Right lobe of liver (tissue), 6 donors: ENCODE data around the gene THADA. TPM values are rescaled to one million over a fixed set of nuclear protein-coding genes. Genes with fewer than 3 reads are reported as not detected.

Experiments used
- ATAC-seq, 4 donors: fragments of 200-7000 bp; cut with Tn5 transposase; one replicate each; pipeline ENCODE4 v1.9.1; 2020; ENCODE audit warnings: mild to moderate bottlenecking in 4 of 4, moderate library complexity in 4 of 4
- DNase-seq, 3 donors: peaks; one replicate each; pipeline ENCODE4 v3.0.0-alpha.2; 2020
- H3K27ac ChIP-seq, 3 donors: fragments of 200-600 bp; one replicate each; pipeline ENCODE4 v1.8.0; 2022
- H3K27me3 ChIP-seq, 2 donors: fragments of 200-600 bp; one replicate each; pipeline ENCODE4 v1.8.0; 2022
- H3K36me3 ChIP-seq, 4 donors: fragments of 200-600 bp; sonication (generic) in 1 of 4; one replicate each; pipeline versions ENCODE4 v1.5.1 to v1.8.0; 2017 to 2022; ENCODE audit warnings: control low read depth in 1 of 4
- H3K4me1 ChIP-seq, 4 donors: fragments of 200-600 bp; sonication (generic) in 1 of 4; one replicate each; pipeline versions ENCODE4 v1.5.1 to v1.8.0; 2017 to 2022; ENCODE audit warnings: control low read depth in 1 of 4
- H3K4me3 ChIP-seq, 3 donors: fragments of 200-600 bp; one replicate each; pipeline ENCODE4 v1.8.0; 2022
- H3K9me3 ChIP-seq, 4 donors: fragments of 200-600 bp; sonication (generic) in 1 of 4; one replicate each; pipeline versions ENCODE4 v1.5.1 to v1.8.0; 2017 to 2022; ENCODE audit warnings: control low read depth in 1 of 4
- POLR2A ChIP-seq: fragments of 450-650 bp; IDR thresholded peaks from one replicate; pipeline ENCODE4 v1.6.1; 2017; ENCODE audit warnings: antibody characterized with exemption, mild to moderate bottlenecking
- whole genome bisulfite sequencing: methylation state at CpG from one replicate; pipeline ENCODE4 v1.1.6; 2018; ENCODE audit warnings: low coverage, low lambda C conversion rate; ENCODE audit not compliant: insufficient coverage; ENCODE audit errors: missing lambda C conversion rate; 5-methylcytosine and 5-hydroxymethylcytosine counted together
- intact Hi-C, 2 donors: fragments of 100-400 bp; cut with DNase I; formaldehyde crosslinking; loops; one replicate each; pipeline versions ENCODE4 v1.11.2 to v1.14.1; 2022
- total RNA-seq, 6 experiments: library from RNA; depleted of rRNA in 2 of 6; stranded (reverse); fragments of >200 nt in 2 of 6; fragmentation: NEBNext Ultra II Directional in 3 of 6; extraction: Animal tissue kit (Norgen Biotek cat#: 25700) in 3 of 6; gene quantifications; one replicate each; pipeline versions ENCODE4 v1.1.0 to v1.2.4, GENCODE V29; 2016 to 2023
- TF ChIP-seq, protein P1 (sequence below), 4 donors: fragments of 200-600 bp in 3 of 4; fragments of 450-650 bp in 1 of 4; IDR thresholded peaks; one replicate each; pipeline versions ENCODE4 v1.5.1 to v1.8.0; 2016 to 2022; ENCODE audit warnings: antibody characterized with exemption in 4 of 4, mild to moderate bottlenecking in 2 of 4
- donor health status: DM: no; HTN: yes; CAD: no.
- donor health status: DM: no; HTN: no; CAD: no.
- donor health status: DM: no; HTN: no; CAD: no.
- donor health status: DM: no; HTN: yes; CAD: no.
- donor health status: DM: no; HTN: yes; CAD: no.

THADA gene
- total RNA-seq, 6 experiments from 2014 or later = 12.2 to 21.6 (median 14.0) TPM

DNA sequence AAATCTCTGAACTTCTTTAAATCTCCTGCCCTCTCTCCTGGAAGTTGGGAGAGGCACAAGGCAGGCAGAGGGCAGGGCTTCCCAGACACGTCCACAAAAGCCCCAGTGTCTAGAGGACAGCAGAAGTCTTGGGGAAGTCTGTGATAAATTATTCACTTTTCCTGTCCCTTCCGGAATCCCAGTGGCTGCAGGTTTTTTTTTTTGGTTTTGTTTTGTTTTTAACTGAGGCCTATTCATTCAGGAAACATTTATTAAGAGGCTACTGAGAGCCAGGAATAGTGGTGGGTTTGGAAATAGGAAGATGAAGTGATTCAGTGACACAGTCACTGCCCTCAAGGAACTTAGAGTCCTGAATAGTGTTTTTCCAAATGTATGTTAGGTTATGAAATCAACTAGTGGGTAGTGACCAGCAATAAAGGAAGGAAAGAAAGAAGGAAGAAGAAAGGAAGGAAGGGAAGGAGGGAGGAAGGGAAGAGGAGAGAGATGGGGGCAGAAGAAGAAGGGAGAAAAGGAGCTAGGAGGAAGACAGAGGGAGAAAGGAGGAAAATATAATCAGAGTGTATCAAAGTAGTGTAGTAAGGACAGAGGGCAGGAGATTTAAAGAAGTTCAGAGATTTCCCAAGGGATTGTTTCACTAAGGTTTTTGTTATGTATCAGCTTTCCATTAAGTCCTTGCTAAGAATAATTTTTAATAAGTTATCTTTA, 270.6 kb downstream of the THADA start:
- Histone ChIP-seq H3K27ac (peak overlapping the region in 1 of 3 donors; percentile 2), H3K36me3 (no peaks in the 10 kb centered on the region), H3K4me3 (no peak overlapping the region), H3K9me3 (no peaks in the 10 kb centered on the region), H3K27me3 (no peaks in the 10 kb centered on the region), H3K4me1 (no peaks in the 10 kb centered on the region)
- ATAC-seq (peak; percentile 59 to 82 (median 76)), DNase-seq (no peak)
- TF ChIP-seq, protein P1, sequence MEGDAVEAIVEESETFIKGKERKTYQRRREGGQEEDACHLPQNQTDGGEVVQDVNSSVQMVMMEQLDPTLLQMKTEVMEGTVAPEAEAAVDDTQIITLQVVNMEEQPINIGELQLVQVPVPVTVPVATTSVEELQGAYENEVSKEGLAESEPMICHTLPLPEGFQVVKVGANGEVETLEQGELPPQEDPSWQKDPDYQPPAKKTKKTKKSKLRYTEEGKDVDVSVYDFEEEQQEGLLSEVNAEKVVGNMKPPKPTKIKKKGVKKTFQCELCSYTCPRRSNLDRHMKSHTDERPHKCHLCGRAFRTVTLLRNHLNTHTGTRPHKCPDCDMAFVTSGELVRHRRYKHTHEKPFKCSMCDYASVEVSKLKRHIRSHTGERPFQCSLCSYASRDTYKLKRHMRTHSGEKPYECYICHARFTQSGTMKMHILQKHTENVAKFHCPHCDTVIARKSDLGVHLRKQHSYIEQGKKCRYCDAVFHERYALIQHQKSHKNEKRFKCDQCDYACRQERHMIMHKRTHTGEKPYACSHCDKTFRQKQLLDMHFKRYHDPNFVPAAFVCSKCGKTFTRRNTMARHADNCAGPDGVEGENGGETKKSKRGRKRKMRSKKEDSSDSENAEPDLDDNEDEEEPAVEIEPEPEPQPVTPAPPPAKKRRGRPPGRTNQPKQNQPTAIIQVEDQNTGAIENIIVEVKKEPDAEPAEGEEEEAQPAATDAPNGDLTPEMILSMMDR (IDR thresholded peaks at IDR 0.05) = no peak
- TF ChIP-seq POLR2A = no peak
- 58% methylated on average over 2 of the region's 2 CpGs for WGBS
- intact Hi-C loops = no loop called here

DNA sequence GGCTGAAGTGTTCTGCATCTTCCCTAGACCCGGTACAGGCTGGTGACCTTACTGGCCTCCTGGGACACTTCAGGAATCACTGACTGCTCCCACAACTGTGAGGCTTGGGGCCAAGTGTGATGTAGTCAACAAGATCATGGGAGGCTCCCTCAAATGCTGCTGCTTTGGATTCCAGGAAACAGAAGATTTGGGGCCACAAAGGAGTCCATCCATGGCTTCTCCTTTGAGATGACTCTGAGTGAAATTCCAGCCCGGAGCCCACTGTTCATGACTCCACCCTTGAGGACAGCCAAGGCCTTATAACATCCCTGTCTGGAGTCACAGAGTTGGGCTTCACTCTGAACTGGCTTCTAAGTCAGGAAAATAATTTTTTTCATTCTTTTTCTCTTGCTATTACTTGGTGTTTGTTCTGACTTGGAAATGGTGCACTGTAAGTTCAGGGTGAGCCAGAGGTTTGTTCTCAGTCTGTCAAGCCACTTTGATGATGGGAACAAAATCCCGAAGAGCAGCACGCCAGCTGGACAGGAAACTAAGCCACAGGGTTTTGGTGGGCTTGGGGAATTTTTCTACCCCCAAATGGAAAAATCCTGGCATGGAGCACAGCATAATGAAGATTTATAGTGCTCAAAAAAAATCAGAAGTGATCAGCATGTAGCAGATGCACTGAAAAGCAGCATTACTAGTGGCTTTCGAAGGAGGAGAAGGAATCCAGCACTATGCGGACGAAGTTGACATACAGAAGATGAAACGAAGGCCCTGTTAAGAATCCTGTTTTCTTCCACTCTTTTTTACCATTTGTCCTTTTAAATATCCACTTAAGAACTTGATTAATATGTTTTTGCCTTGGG, 271.4 kb downstream of the THADA start:
- Histone ChIP-seq H3K4me1 (no peaks in the 10 kb centered on the region), H3K27ac (peak overlapping the region in 1 of 3 donors; percentile 2), H3K27me3 (no peaks in the 10 kb centered on the region), H3K36me3 (no peaks in the 10 kb centered on the region), H3K9me3 (no peaks in the 10 kb centered on the region), H3K4me3 (no peak overlapping the region)
- peak in 2 of 4 donors; percentile 8 to 14 for ATAC-seq
- WGBS = 66% methylated on average over 7 of the region's 8 CpGs
- no peak for DNase-seq
- no peak for TF ChIP-seq POLR2A
- TF ChIP-seq, protein P1 (IDR thresholded peaks at IDR 0.05) = no peak
- intact Hi-C loops = no loop called here

DNA sequence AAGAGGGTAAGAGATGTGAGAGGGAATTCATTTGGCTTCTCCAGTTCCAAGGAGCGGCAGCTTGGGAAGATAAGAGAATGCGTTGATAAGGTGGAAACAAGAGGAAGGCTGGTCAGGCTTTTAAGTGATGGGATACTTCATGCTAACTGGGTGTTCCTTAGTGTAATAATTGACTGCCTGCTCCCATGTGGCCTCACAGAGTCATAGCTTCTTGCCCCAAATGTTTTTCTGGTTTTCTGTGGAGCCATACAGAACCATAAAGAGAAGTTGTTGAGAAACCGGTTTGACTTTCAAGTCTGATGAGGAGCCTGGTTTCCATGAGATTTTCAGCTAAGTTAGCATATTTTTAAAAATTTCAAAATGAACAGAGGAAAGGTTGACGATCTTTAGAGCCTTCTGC, 272.0 kb downstream of the THADA start:
- intact Hi-C loops = no loop called here
- ATAC-seq = no peak
- WGBS = 62% methylated on average over 4 of the region's 4 CpGs
- TF ChIP-seq, protein P1 (IDR thresholded peaks at IDR 0.05) = no peak
- DNase-seq = no peak
- Histone ChIP-seq H3K36me3 (no peaks in the 10 kb centered on the region), H3K27me3 (no peaks in the 10 kb centered on the region), H3K4me1 (no peaks in the 10 kb centered on the region), H3K9me3 (no peaks in the 10 kb centered on the region), H3K27ac (no peak overlapping the region), H3K4me3 (no peak overlapping the region)

DNA sequence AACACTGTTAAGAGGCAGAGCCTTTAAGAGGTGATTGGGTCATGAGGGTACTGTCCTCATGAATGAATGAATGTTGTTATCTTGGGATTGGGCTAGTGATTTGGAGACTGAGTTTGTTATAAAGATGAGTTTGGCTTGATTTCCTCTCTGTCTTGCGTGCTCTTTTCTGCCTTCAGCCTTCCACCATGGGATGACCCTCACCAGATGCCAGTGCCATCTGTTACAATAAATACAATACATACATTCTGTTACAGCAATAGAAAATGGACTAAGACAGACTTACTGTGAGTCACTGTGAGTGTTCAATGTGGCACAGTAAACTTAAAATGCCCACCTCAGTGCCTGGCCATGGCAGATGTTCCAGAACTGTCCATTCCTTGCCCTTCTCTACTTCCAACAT, 274.4 kb downstream of the THADA start:
- 86% methylated on average over 1 of the region's 1 CpG for WGBS
- TF ChIP-seq, protein P1 (IDR thresholded peaks at IDR 0.05) = no peak
- TF ChIP-seq POLR2A = no peak
- no peak for ATAC-seq
- Histone ChIP-seq H3K27ac (no peak overlapping the region), H3K36me3 (no peaks in the 10 kb centered on the region), H3K9me3 (no peaks in the 10 kb centered on the region), H3K27me3 (no peaks in the 10 kb centered on the region), H3K4me3 (no peak overlapping the region), H3K4me1 (no peaks in the 10 kb centered on the region)
- no peak for DNase-seq
- intact Hi-C loops = no loop called here
